ENCODE measurements around the gene CCNYL1. TPM values are rescaled to one million over a fixed set of nuclear protein-coding genes. Genes with fewer than 3 reads are reported as not detected.
"Not testable (repeated sequence)": the region's sequence is repeated elsewhere in the genome, so short reads cannot be mapped to it uniquely, and the experiment has no call there.

The CCNYL1 gene
- total RNA-seq, 4 donors from 2014 or later = 30.0 to 99.5 (median 31.7) TPM

- 95 to 100% methylated on average over 4 to 6 of the region's 6 CpGs for WGBS, 2 donors (ENCODE audit: low coverage in 1 of 2)
- intact Hi-C loops (cut with DNase I; ENCODE audit: low total_unique reads) (no loop called here), in situ Hi-C loops (cut with MboI; ENCODE audit: low pct_ligation_motif_present in 1 of 4, low pct_unique_long_range_greater_than_20kb in 1 of 4, low sequenced_read_pairs in 3 of 4) (no loop called here)
- Histone ChIP-seq H3K27ac (no peak overlapping the region), H3K4me1 (peaks cover 0 to 27% (median 10%) of the 10 kb centered on the region in 4 donors), H3K4me3 (no peak overlapping the region), H3K36me3 (peaks cover 0 to 13% (median 6%) of the 10 kb centered on the region in 4 donors), H3K9me3 (no peaks in the 10 kb centered on the region), H3K27me3 (no peaks in the 10 kb centered on the region)
- TF ChIP-seq POLR2AphosphoS5 (IDR thresholded peaks at IDR 0.05) (no peak), POLR2A (IDR thresholded peaks at IDR 0.05) (no peak), EP300 (IDR thresholded peaks at IDR 0.05; ENCODE audit: low read depth) (no peak), CTCF (IDR thresholded peaks at IDR 0.05) (no peak)
- DNase-seq = no peak
Measured at GRCh38 chr2:207754498-207755383, 43.3 kb downstream of the CCNYL1 start.

- peaks cover 0 to 27% (median 10%) of the 10 kb centered on the region in 4 donors for H3K4me1 ChIP-seq
- no peaks in the 10 kb centered on the region for H3K9me3 ChIP-seq
- H3K27ac ChIP-seq = peak overlapping the region in 3 of 4 donors; percentile 14 to 46 (median 37)
- no peak overlapping the region for H3K4me3 ChIP-seq
- TF ChIP-seq EP300 (IDR thresholded peaks at IDR 0.05; ENCODE audit: low read depth) (no peak), CTCF (IDR thresholded peaks at IDR 0.05) (no peak), POLR2AphosphoS5 (IDR thresholded peaks at IDR 0.05) (no peak), POLR2A (IDR thresholded peaks at IDR 0.05) (no peak)
- DNase-seq = no peak
- no peaks in the 10 kb centered on the region for H3K27me3 ChIP-seq
- in situ Hi-C loops (cut with MboI; ENCODE audit: low pct_ligation_motif_present in 1 of 4, low pct_unique_long_range_greater_than_20kb in 1 of 4, low sequenced_read_pairs in 3 of 4) = no loop called here
- peaks cover 0 to 18% (median 6%) of the 10 kb centered on the region in 4 donors for H3K36me3 ChIP-seq
- intact Hi-C loops (cut with DNase I; ENCODE audit: low total_unique reads) = no loop called here
Measured at GRCh38 chr2:207758025-207758424, 46.6 kb downstream of the CCNYL1 start.

GRCh38 chr2:207759890-207760289 is 48.5 kb downstream of the CCNYL1 start:
- H3K27me3 ChIP-seq = no peaks in the 10 kb centered on the region
- 82 to 90% methylated on average over 2 of the region's 2 CpGs for WGBS, 2 donors (ENCODE audit: low coverage in 1 of 2)
- intact Hi-C loops (cut with DNase I; ENCODE audit: low total_unique reads) (loop anchor here (10.0 kb wide), 2 partner anchors 65 to 265 kb away; partner anchors contain the start of gene PLEKHM3), in situ Hi-C loops (cut with MboI; ENCODE audit: low pct_ligation_motif_present in 1 of 4, low pct_unique_long_range_greater_than_20kb in 1 of 4, low sequenced_read_pairs in 3 of 4) (loop anchor here in 1 of 4 donors (10.0 kb wide), 1 partner anchor 305 kb away; no protein-coding TSS in a partner anchor)
- no peaks in the 10 kb centered on the region for H3K9me3 ChIP-seq
- DNase-seq = no peak
- TF ChIP-seq EP300 (IDR thresholded peaks at IDR 0.05; ENCODE audit: low read depth) (no peak), POLR2AphosphoS5 (IDR thresholded peaks at IDR 0.05) (peak in 1 of 3 donors; percentile 24)
- no peak overlapping the region for H3K4me3 ChIP-seq
- H3K4me1 ChIP-seq = peaks cover 0 to 46% (median 27%) of the 10 kb centered on the region in 4 donors
- peaks cover 0 to 15% (median 4%) of the 10 kb centered on the region in 4 donors for H3K36me3 ChIP-seq
- no peak overlapping the region for H3K27ac ChIP-seq

- Histone ChIP-seq H3K36me3 (peaks cover 0 to 11% (median 4%) of the 10 kb centered on the region in 4 donors), H3K4me3 (no peak overlapping the region), H3K27ac (no peak overlapping the region), H3K4me1 (peaks cover 0 to 51% (median 31%) of the 10 kb centered on the region in 4 donors), H3K27me3 (no peaks in the 10 kb centered on the region), H3K9me3 (no peaks in the 10 kb centered on the region)
- no peak for DNase-seq
- in situ Hi-C loops (cut with MboI; ENCODE audit: low pct_ligation_motif_present in 1 of 4, low pct_unique_long_range_greater_than_20kb in 1 of 4, low sequenced_read_pairs in 3 of 4) (loop anchor here in 1 of 4 donors (10.0 kb wide), 1 partner anchor 304 kb away; no protein-coding TSS in a partner anchor), intact Hi-C loops (cut with DNase I; ENCODE audit: low total_unique reads) (loop anchor here (10.0 kb wide), 2 partner anchors 64 to 264 kb away; partner anchors contain the start of gene PLEKHM3)
- 76 to 100% methylated on average over 1 to 2 of the region's 2 CpGs for WGBS, 2 donors (ENCODE audit: low coverage in 1 of 2)
- no peak for TF ChIP-seq EP300 (IDR thresholded peaks at IDR 0.05; ENCODE audit: low read depth)
Measured at GRCh38 chr2:207760453-207760852, 49.0 kb downstream of the CCNYL1 start.

- 86 to 95% methylated on average over 1 to 3 of the region's 3 CpGs for WGBS, 2 donors (ENCODE audit: low coverage in 1 of 2)
- H3K27me3 ChIP-seq, H3K4me3 ChIP-seq, H3K9me3 ChIP-seq, H3K27ac ChIP-seq, DNase-seq: not testable (repeated sequence)
- Histone ChIP-seq H3K36me3 (peaks cover 0 to 11% (median 4%) of the 10 kb centered on the region in 4 donors), H3K4me1 (peaks cover 0 to 55% (median 37%) of the 10 kb centered on the region in 4 donors)
- intact Hi-C loops (cut with DNase I; ENCODE audit: low total_unique reads) = loop anchor here (10.0 kb wide), 2 partner anchors 63 to 263 kb away; partner anchors contain the start of gene PLEKHM3
- in situ Hi-C loops (cut with MboI; ENCODE audit: low pct_ligation_motif_present in 1 of 4, low pct_unique_long_range_greater_than_20kb in 1 of 4, low sequenced_read_pairs in 3 of 4) = loop anchor here in 1 of 4 donors (10.0 kb wide), 1 partner anchor 303 kb away; no protein-coding TSS in a partner anchor
Measured at GRCh38 chr2:207761426-207761825, 50.0 kb downstream of the CCNYL1 start.

Measured in transverse colon (tissue), 4 donors.